Measurements from ENCODE around the gene PILRA. TPM values are rescaled to one million over a fixed set of nuclear protein-coding genes. Genes with fewer than 3 reads are reported as not detected.
"Not testable (repeated sequence)": the region's sequence is repeated elsewhere in the genome, so short reads cannot be mapped to it uniquely, and the experiment has no call there.

The PILRA gene
- total and polyA plus RNA-seq, 2 of the 13 experiments (the other 11 are each of a cell fraction or from before 2014, with no cell fraction given): 0.13 to 1.3 TPM

- ATAC-seq: no peak
Measured at GRCh38 chr7:100380196-100380595, 6.9 kb downstream of the PILRA start.

GRCh38 chr7:100381531-100382233 is 8.4 kb downstream of the PILRA start:
- ATAC-seq; BruUV-seq (replicated peaks); H3K9ac ChIP-seq (ENCODE audit: insufficient read depth, low read depth, low read length); CTCF ChIA-PET (ENCODE audit: low intra/inter-chr PET ratio, low total read pairs); H3K79me2 ChIP-seq (ENCODE audit: insufficient read depth, low read length); intact Hi-C loops (cut with micrococcal nuclease; ENCODE audit: unreplicated experiment); H3K27ac ChIP-seq (ENCODE audit: extremely low read length, insufficient read depth, low read length); in situ Hi-C loops (cut with HindIII; ENCODE audit: extremely low pct_ligation_motif_present, low pct_unique_long_range_greater_than_20kb); H3K9me3 ChIP-seq (ENCODE audit: low read length); FAIRE-seq; DNase-seq (ENCODE audit: low spot score); H3K4me3 ChIP-seq (replicated peaks in 1 of 3; ENCODE audit: insufficient read depth in 1 of 3, low read depth in 2 of 3, low read length in 3 of 3); H3K36me3 ChIP-seq (replicated peaks in 1 of 2; ENCODE audit: control insufficient read depth in 1 of 2, insufficient read depth in 2 of 2, low read length in 2 of 2); H3K27me3 ChIP-seq (ENCODE audit: control insufficient read depth in 1 of 2, insufficient read depth in 2 of 2, low read length in 2 of 2); H4K20me1 ChIP-seq (ENCODE audit: insufficient read depth, low read length); H3K4me2 ChIP-seq (ENCODE audit: low read depth, low read length); H2AFZ ChIP-seq (ENCODE audit: low read length): not testable (repeated sequence)
- peaks cover 12% of the 10 kb centered on the region for H3K4me1 ChIP-seq (ENCODE audit: insufficient read depth, low read length)
- WGBS (ENCODE audit: low lambda C conversion rate): 95% methylated on average over 13 of the region's 49 CpGs
- POLR2A ChIA-PET: interaction anchor here (0.7 to 3.0 kb wide), 16 partner anchors 8 to 291 kb away, joined by 3 to 28 read pairs (median 3); partner anchors contain the start of genes FBXO24, GNB2, LAMTOR4 and MEPCE

More at GRCh38 chr7:100380196-100380595, 6.9 kb downstream of the PILRA start:
- in situ Hi-C loops (cut with HindIII; ENCODE audit: extremely low pct_ligation_motif_present, low pct_unique_long_range_greater_than_20kb): no loop called here
- Histone ChIP-seq H3K27me3 (ENCODE audit: control insufficient read depth in 1 of 2, insufficient read depth in 2 of 2, low read length in 2 of 2) (peaks cover 0 to 9% of the 10 kb centered on the region in 2 experiments; a peak in 1 of 5 replicates), H3K9me3 (ENCODE audit: low read length) (no peaks in the 10 kb centered on the region), H3K36me3 (replicated peaks in 1 of 2; ENCODE audit: control insufficient read depth in 1 of 2, insufficient read depth in 2 of 2, low read length in 2 of 2) (no peaks in the 10 kb centered on the region), H3K4me2 (ENCODE audit: low read depth, low read length) (no peak overlapping the region), H3K4me3 (replicated peaks in 1 of 3; ENCODE audit: insufficient read depth in 1 of 3, low read depth in 2 of 3, low read length in 3 of 3) (no peak overlapping the region), H4K20me1 (ENCODE audit: insufficient read depth, low read length) (no peaks in the 10 kb centered on the region), H3K79me2 (ENCODE audit: insufficient read depth, low read length) (no peaks in the 10 kb centered on the region), H3K4me1 (ENCODE audit: insufficient read depth, low read length) (peaks cover 12% of the 10 kb centered on the region), H3K9ac (ENCODE audit: insufficient read depth, low read depth, low read length) (no peak overlapping the region), H2AFZ (ENCODE audit: low read length) (no peak overlapping the region), H3K27ac (ENCODE audit: extremely low read length, insufficient read depth, low read length) (no peak overlapping the region)
- DNase-seq (ENCODE audit: low spot score) (no peak), FAIRE-seq (no peak)
- TF ChIP-seq PLRG1 (conservative IDR thresholded peaks at IDR 0.05) (no peak), PCBP2 (optimal IDR thresholded peaks at IDR 0.05; ENCODE audit: low read depth, low read length, poor library complexity, severe bottlenecking) (no peak), MATR3 (CRISPR knock-in tag; IDR thresholded peaks at IDR 0.05) (no peak), ZFX (CRISPR knock-in tag; IDR thresholded peaks at IDR 0.05; ENCODE audit: low read depth) (no peak), ELF1 (CRISPR knock-in tag; IDR thresholded peaks at IDR 0.05) (no peak), ZNF121 (CRISPR knock-in tag; IDR thresholded peaks at IDR 0.05) (no peak), PPARG (CRISPR knock-in tag; conservative IDR thresholded peaks at IDR 0.05) (no peak), EHMT2 (IDR thresholded peaks at IDR 0.05; ENCODE audit: borderline replicate concordance, low read depth, low read length) (no peak), PRDM15 (CRISPR knock-in tag; IDR thresholded peaks at IDR 0.05) (no peak), NRL (CRISPR knock-in tag; IDR thresholded peaks at IDR 0.05; ENCODE audit: borderline replicate concordance) (no peak)
- intact Hi-C loops (cut with micrococcal nuclease; ENCODE audit: unreplicated experiment): no loop called here
- ChIA-PET CTCF (ENCODE audit: low intra/inter-chr PET ratio, low total read pairs) (no interaction called here), POLR2A (no interaction called here)
- 9% methylated on average over 4 of the region's 4 CpGs for WGBS (ENCODE audit: low lambda C conversion rate)
- BruUV-seq (replicated peaks): no TSS peak

All from HepG2 (cell line).